Effector memory CD8-positive, alpha-beta T cell (primary cell): ENCODE results near the gene DOC2B.
"Not testable (repeated sequence)": the region's sequence is repeated elsewhere in the genome, so short reads cannot be mapped to it uniquely, and the experiment has no call there.

Experiments used
- ATAC-seq: fragments of 150-1000 bp; cut with Tn5 transposase; replicated peaks from 2 replicates; pipeline ENCODE4 v1.10.0; 2021; ENCODE audit warnings: mild to moderate bottlenecking, moderate library complexity
- DNase-seq, 3 experiments: peaks; one replicate each; pipeline ENCODE4 v3.0.0; 2021
- H3K27ac Mint-ChIP-seq, 2 donors: one replicate each; pipeline ENCODE4 v1.8.0; 2022; ENCODE audit warnings: mild to moderate bottlenecking in 2 of 2, mixed read lengths in 2 of 2, moderate library complexity in 2 of 2
- H3K27me3 Mint-ChIP-seq, 2 donors: one replicate each; pipeline ENCODE4 v1.8.0; 2022; ENCODE audit warnings: mixed read lengths in 2 of 2
- H3K36me3 Mint-ChIP-seq: one replicate; pipeline ENCODE4 v1.8.0; 2022; ENCODE audit warnings: mild to moderate bottlenecking, moderate library complexity, mixed read lengths; ENCODE audit not compliant: insufficient read depth
- H3K4me1 Mint-ChIP-seq, 2 donors: one replicate each; pipeline ENCODE4 v1.8.0; 2022; ENCODE audit warnings: low read depth in 2 of 2, mixed read lengths in 2 of 2
- H3K4me3 Mint-ChIP-seq, 2 donors: one replicate each; pipeline ENCODE4 v1.8.0; 2022; ENCODE audit warnings: mild to moderate bottlenecking in 2 of 2, mixed read lengths in 2 of 2, moderate library complexity in 2 of 2
- H3K9me3 Mint-ChIP-seq, 2 donors: one replicate each; pipeline ENCODE4 v1.8.0; 2022; ENCODE audit warnings: mixed read lengths in 2 of 2

DOC2B gene

DNA sequence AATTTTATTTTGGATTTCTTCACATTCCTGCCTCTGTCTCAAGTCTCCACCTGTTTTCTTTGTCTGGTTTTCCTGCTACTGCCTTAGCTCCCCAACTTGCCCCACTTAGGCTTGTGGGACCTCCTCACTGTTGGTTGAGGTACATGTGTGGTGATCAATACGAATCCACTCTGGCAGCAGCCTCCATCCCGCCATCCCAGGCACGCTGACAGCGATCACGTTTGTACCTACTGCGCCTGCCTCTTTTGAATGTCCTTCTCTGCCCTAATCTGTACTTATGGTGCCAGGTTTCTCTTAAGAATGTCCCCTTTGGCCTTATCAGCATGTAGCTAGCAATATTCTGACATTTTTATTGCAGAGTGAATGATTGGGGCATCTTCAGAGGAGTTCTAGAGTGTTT lies 46.4 kb downstream of the DOC2B start:
- H3K9me3 Mint-ChIP-seq, ATAC-seq, H3K4me3 Mint-ChIP-seq, H3K27ac Mint-ChIP-seq, H3K36me3 Mint-ChIP-seq, H3K4me1 Mint-ChIP-seq, DNase-seq, H3K27me3 Mint-ChIP-seq: not testable (repeated sequence)

GRCh38 chr17:134332-134785 lies 47.1 kb downstream of the DOC2B start:
- peak; percentile 59 for ATAC-seq
- DNase-seq, H3K4me3 Mint-ChIP-seq, H3K36me3 Mint-ChIP-seq, H3K4me1 Mint-ChIP-seq, H3K27ac Mint-ChIP-seq, H3K27me3 Mint-ChIP-seq, H3K9me3 Mint-ChIP-seq: not testable (repeated sequence)

DNA sequence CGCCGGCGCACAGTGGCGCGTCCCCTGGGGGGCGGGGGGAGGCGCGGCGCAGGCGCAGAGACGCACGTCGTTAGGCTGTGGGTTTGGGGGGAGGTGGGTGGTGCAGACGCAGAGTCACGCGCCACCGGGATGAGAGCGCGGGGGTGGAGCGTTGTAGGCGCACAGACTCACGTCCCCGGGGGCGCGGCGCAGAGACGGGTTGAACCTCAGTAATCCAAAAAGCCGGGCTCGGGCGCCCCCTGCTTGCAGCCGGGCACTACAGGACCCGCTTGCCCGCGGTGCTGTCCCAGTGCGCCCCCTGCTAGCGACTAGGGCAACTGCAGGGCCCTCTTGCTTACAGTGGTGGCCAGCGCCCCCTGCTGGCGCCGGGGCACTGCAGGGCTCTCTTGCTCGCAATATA lies 47.5 kb downstream of the DOC2B start:
- not testable (repeated sequence) for H3K9me3 Mint-ChIP-seq, H3K27me3 Mint-ChIP-seq, H3K27ac Mint-ChIP-seq, ATAC-seq, H3K4me3 Mint-ChIP-seq, DNase-seq, H3K4me1 Mint-ChIP-seq, H3K36me3 Mint-ChIP-seq

DNA sequence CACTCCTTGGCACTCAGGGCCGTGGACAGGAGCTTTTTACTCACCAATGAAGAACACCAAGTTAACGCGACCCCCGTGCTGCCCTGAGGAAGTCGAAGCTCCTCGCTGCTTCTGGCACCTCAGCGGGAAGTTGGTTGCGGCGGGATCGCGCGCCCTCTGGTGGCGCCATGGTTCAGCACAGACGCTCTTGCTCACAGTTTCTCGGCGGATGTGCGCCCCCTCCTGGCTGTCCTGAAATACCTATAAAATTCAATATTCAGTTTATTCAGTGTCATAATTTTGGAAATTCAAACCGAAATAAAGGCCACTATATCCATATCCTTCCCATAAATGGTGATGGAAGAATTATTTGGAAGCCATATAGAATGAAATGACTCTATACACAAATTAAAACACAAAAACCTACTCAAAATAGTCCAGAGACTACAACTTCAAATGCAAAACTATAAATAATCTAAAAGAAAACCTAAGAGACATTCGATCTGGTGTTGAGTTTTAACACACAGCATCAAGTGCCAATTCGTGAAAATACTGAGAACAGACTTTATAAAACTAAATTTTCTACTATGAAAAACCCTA lies 63.0 kb downstream of the DOC2B start:
- H3K4me3 Mint-ChIP-seq, H3K27ac Mint-ChIP-seq, H3K27me3 Mint-ChIP-seq, H3K36me3 Mint-ChIP-seq, H3K9me3 Mint-ChIP-seq, H3K4me1 Mint-ChIP-seq, ATAC-seq: not testable (repeated sequence)
- peak in 2 of 3 experiments; percentile 60 to 71 for DNase-seq

- H3K4me3 Mint-ChIP-seq, H3K36me3 Mint-ChIP-seq, H3K27me3 Mint-ChIP-seq, DNase-seq, H3K27ac Mint-ChIP-seq, ATAC-seq, H3K9me3 Mint-ChIP-seq, H3K4me1 Mint-ChIP-seq: not testable (repeated sequence)
Measured at GRCh38 chr17:113111-113510, 68.3 kb downstream of the DOC2B start.
